ENCODE data around the gene ATXN10. TPM values are rescaled to one million over a fixed set of nuclear protein-coding genes. Genes with fewer than 3 reads are reported as not detected.

ATXN10 gene
- total RNA-seq, 4 donors from 2014 or later = 79.0 to 152 (median 88.3) TPM

DNA sequence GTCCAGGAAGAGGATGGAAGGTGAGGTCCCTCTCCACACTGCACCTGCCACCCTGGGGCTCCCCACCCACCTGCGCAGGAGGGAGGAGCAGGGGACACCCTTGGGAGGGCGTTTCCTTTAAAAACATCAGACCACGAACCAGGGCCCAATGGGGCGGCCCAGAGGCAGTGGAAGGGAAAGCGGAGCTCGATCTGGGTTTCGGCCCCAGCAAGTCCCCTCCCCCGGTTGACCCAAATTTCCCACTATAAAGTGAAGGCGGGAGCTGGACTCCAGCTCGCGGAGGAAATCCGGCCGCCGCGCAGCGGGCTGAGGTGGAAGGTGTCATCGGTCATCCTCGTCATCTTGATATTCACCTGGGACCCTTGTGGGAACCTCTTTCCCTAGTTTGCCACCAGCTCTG is 206.0 kb downstream of the ATXN10 start:
- no peak for DNase-seq
- H3K36me3 ChIP-seq = no peaks in the 10 kb centered on the region
- 0 to 82% methylated on average over 1 to 14 of the region's 18 CpGs for WGBS, 2 donors
- intact Hi-C loops (cut with DNase I) = no loop called here
- no peak overlapping the region for H3K27ac ChIP-seq
- peaks cover 0 to 8% (median 0%) of the 10 kb centered on the region in 3 donors for H3K9me3 ChIP-seq
- peaks cover 11 to 31% (median 14%) of the 10 kb centered on the region in 3 donors for H3K4me1 ChIP-seq
- no peak for TF ChIP-seq POLR2A (IDR thresholded peaks at IDR 0.05)
- TF ChIP-seq, protein P1, sequence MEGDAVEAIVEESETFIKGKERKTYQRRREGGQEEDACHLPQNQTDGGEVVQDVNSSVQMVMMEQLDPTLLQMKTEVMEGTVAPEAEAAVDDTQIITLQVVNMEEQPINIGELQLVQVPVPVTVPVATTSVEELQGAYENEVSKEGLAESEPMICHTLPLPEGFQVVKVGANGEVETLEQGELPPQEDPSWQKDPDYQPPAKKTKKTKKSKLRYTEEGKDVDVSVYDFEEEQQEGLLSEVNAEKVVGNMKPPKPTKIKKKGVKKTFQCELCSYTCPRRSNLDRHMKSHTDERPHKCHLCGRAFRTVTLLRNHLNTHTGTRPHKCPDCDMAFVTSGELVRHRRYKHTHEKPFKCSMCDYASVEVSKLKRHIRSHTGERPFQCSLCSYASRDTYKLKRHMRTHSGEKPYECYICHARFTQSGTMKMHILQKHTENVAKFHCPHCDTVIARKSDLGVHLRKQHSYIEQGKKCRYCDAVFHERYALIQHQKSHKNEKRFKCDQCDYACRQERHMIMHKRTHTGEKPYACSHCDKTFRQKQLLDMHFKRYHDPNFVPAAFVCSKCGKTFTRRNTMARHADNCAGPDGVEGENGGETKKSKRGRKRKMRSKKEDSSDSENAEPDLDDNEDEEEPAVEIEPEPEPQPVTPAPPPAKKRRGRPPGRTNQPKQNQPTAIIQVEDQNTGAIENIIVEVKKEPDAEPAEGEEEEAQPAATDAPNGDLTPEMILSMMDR (IDR thresholded peaks at IDR 0.05) = no peak
- peaks cover 0 to 68% (median 0%) of the 10 kb centered on the region in 4 donors for H3K27me3 ChIP-seq
- no peak overlapping the region for H3K4me3 ChIP-seq

GRCh38 chr22:45878051-45878781 is 206.6 kb downstream of the ATXN10 start:
- Histone ChIP-seq H3K27me3 (peaks cover 0 to 73% (median 0%) of the 10 kb centered on the region in 4 donors), H3K36me3 (no peaks in the 10 kb centered on the region), H3K4me3 (no peak overlapping the region), H3K4me1 (peaks cover 14 to 37% (median 17%) of the 10 kb centered on the region in 3 donors), H3K27ac (no peak overlapping the region), H3K9me3 (peaks cover 0 to 2% (median 0%) of the 10 kb centered on the region in 3 donors)
- WGBS, 2 donors = 40 to 57% methylated on average over 1 to 14 of the region's 25 CpGs
- no peak for TF ChIP-seq POLR2A (IDR thresholded peaks at IDR 0.05)
- TF ChIP-seq, protein P1 (IDR thresholded peaks at IDR 0.05) = no peak
- no peak for DNase-seq
- intact Hi-C loops (cut with DNase I) = no loop called here

GRCh38 chr22:45878901-45879551 is 207.4 kb downstream of the ATXN10 start:
- Histone ChIP-seq H3K4me1 (peaks cover 14 to 38% (median 17%) of the 10 kb centered on the region in 3 donors), H3K27me3 (peaks cover 0 to 80% (median 0%) of the 10 kb centered on the region in 4 donors), H3K36me3 (no peaks in the 10 kb centered on the region), H3K4me3 (no peak overlapping the region), H3K27ac (no peak overlapping the region), H3K9me3 (no peaks in the 10 kb centered on the region)
- DNase-seq = no peak
- WGBS, 2 donors = 56 to 68% methylated on average over 6 to 7 of the region's 16 CpGs
- TF ChIP-seq, protein P1 (IDR thresholded peaks at IDR 0.05) = no peak
- TF ChIP-seq POLR2A (IDR thresholded peaks at IDR 0.05) = no peak
- intact Hi-C loops (cut with DNase I) = no loop called here

DNA sequence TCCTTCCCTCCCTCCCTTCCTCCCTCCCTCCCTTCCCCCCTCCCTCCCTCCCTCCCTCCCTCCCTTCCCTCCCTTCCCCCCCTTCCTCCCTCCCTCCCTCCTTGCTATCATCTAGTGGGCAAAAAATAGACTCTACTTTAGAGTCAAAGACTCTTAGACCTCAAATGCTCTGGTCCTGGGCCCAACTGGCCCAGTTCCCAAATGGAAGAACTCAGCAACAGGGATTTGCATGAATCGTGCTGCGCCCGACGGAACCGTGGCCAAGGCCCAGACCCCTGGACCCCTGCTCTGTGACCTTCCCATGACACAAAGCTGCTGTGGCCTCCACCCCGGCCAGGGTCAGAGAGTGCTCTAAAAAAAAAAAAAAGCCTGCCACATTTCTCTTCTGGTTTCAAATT is 207.9 kb downstream of the ATXN10 start:
- peaks cover 14 to 38% (median 17%) of the 10 kb centered on the region in 3 donors for H3K4me1 ChIP-seq
- intact Hi-C loops (cut with DNase I) = no loop called here
- no peaks in the 10 kb centered on the region for H3K9me3 ChIP-seq
- 30 to 47% methylated on average over 3 to 5 of the region's 6 CpGs for WGBS, 2 donors
- H3K36me3 ChIP-seq = no peaks in the 10 kb centered on the region
- no peak overlapping the region for H3K27ac ChIP-seq
- no peak for TF ChIP-seq POLR2A (IDR thresholded peaks at IDR 0.05)
- TF ChIP-seq, protein P1 (IDR thresholded peaks at IDR 0.05) = no peak
- DNase-seq = no peak
- H3K27me3 ChIP-seq = peaks cover 0 to 85% (median 0%) of the 10 kb centered on the region in 4 donors
- H3K4me3 ChIP-seq = no peak overlapping the region

GRCh38 chr22:45880091-45880715 is 208.6 kb downstream of the ATXN10 start:
- intact Hi-C loops (cut with DNase I) = no loop called here
- H3K27me3 ChIP-seq = peaks cover 0 to 92% (median 0%) of the 10 kb centered on the region in 4 donors
- DNase-seq = no peak
- H3K27ac ChIP-seq = no peak overlapping the region
- H3K4me3 ChIP-seq = peak overlapping the region in 1 of 4 donors; percentile 30
- H3K4me1 ChIP-seq = peaks cover 14 to 38% (median 17%) of the 10 kb centered on the region in 3 donors
- TF ChIP-seq, protein P1 (IDR thresholded peaks at IDR 0.05) = no peak
- TF ChIP-seq POLR2A (IDR thresholded peaks at IDR 0.05) = no peak
- 10 to 18% methylated on average over 2 to 12 of the region's 22 CpGs for WGBS, 2 donors
- H3K9me3 ChIP-seq = no peaks in the 10 kb centered on the region
- no peaks in the 10 kb centered on the region for H3K36me3 ChIP-seq

Measured in esophagus squamous epithelium (tissue), 5 donors.